CD4-positive, alpha-beta T cell treated with Interleukin-10 for 1 hour (primary cell): ENCODE data around the gene JAZF1.

Experiments
- DNase-seq: peaks from one replicate; pipeline ENCODE4 v3.0.0-alpha.2; 2020

JAZF1 gene

GRCh38 chr7:28069807-28070206, 110.8 kb downstream of the JAZF1 start:
- no peak for DNase-seq

DNA sequence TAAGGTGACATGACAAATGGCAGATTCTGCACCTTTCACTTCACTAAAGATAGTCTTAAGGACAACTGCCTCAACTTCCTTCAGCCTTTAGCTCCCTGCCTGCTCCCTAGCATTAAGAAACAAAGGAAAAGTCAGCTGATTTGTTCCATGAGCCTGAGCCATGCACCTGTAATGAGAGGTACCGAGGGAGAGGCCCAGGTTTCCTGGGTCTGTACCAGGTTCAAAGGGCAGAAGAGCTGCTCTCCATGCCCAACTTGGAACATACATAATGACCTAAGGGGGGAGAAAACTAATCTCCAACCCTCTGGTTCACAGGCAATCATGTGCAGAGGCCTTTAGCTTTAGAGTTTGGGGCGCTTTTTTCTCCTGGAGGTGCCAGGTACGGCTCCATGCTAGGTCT, 111.2 kb downstream of the JAZF1 start:
- DNase-seq = no peak

DNA sequence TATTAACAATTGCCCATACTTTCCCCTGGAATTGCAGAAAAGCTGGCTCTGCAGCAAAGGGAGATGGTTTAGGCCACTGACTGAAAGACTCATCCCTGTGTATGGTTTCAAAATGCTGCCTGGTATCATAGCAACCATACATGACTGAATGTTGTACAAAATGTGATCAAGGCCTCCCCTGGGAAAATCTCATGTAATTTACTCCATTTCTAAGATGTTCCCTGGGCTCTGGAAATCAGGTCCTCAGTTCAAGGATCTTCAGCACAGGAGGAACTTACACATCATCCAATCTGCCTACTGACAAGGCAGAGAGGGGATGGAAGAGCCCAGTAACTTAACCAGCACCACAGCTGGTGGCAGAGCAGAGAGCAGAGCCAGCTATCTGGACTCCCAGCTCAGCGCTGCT, 111.8 kb downstream of the JAZF1 start:
- no peak for DNase-seq

- DNase-seq = no peak
Measured at GRCh38 chr7:28067171-28067570, 113.4 kb downstream of the JAZF1 start.

GRCh38 chr7:28065721-28066285, 114.8 kb downstream of the JAZF1 start:
- DNase-seq = no peak

GRCh38 chr7:28065308-28065707, 115.3 kb downstream of the JAZF1 start:
- DNase-seq = no peak

DNA sequence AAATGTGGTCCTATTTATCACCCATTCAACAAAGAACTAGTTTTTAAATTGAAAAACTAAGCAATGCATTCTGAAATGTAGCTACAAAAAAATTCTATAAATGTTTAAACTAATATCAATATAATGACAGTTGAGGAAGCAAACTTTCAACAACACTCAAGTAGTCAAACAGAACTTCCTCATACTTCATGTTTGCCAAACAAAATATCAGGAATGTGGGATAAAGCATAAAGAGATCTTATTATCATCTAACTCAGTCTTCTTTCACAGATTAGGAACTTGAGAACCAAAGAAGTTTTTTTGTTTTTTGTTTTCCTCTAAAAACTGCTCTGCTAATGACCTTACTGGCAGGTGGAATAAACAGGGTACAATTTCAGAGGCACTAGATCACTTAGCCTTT, 116.2 kb downstream of the JAZF1 start:
- no peak for DNase-seq

GRCh38 chr7:28062197-28062991, 118.2 kb downstream of the JAZF1 start:
- DNase-seq = peak; percentile 26

GRCh38 chr7:28061824-28062196, 118.8 kb downstream of the JAZF1 start:
- DNase-seq = no peak

DNA sequence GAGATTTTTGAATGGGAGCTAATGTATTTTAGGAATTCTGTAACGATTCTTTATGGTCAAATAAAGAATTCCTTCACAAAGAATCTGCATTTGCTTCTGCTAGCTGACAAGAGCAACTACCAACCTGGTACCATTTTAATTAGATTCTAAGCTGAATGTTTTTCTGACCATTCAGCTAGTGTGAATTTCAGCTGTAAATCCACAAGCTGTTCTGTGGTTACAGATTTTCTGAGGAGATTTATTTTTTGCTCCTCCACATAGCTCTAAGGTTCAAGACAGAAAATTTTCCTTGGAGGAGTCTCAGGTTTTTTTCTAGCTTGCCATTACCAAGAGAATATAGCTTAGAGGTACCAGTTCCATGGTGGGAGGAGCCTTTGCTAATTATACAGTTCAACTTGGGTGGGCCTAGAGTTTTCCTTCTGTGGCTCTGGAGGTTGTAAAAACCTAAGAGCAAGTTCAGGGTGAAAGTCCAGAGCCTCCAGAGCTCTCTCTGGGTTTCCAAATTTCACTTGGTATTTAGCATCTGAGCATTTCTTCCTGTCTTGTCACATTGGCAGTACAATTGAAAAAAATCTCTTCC, 120.1 kb downstream of the JAZF1 start:
- no peak for DNase-seq

DNA sequence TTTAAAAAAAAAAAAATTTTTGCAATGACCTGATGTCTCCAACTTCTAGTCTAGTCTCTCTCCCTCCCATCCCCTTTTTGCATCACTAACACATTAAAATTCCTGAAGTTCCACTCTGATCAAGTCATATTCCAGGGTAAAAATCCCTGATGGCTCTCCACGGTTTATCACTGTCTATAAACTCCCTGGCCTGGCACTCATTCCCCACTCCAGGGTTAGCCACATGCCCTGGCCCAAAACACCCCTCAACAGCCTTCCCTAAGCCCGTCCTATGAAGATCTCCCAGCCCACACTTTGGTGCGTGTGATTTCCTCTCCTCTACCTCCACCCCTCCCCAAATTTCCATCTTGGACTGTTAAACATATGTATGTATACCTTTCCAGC, 125.4 kb downstream of the JAZF1 start:
- DNase-seq = no peak

DNA sequence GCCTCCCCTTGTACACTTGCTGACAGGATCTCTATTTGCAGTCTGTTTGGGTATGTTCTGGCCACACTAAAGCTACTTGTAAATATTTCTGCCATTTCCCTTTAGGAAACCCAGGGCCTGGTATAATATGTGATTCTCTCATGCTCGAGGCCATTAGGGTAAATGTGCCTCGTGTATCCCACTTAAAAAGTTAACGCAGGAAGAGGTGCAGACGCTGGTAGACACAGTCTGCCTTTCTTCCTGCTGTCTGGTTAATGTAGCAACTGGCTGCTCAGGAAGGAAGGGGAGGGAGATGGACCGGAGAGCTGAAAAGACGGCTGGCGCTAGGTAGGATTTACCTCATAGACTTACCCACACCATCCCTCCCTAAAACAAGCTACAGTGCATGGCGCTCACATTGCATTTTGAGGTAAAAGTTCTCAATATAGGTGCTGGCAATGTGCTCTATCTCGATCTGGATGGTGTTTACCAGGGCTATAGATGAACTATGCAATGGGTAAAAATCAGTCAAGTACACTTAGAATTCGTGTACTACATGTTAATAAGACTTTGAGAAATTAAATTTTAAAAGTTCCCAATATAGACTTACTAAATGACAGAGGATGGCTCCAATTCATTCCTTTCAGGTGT, 125.9 kb downstream of the JAZF1 start:
- no peak for DNase-seq

- DNase-seq = no peak
Measured at GRCh38 chr7:28052933-28053332, 127.7 kb downstream of the JAZF1 start.

DNA sequence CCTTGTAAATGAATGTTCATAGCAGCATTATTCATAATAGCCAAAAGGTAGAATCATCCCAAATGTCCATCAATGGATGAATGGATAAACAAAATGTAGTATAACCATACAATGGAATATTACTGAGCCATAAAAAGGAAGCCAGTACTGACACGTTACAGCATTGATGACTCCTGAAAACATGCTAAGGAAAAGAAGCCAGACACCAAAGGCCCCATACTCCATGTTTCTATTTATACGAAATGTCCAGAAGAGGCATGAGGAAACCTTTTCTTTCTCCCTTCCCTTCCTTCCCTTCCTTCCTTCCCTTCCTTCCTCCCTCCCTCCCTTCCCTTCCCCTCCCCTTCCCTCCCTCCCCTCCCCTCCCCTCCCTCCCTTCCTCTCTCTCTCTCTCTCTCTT, 131.9 kb downstream of the JAZF1 start:
- no peak for DNase-seq

GRCh38 chr7:28046035-28046434, 134.6 kb downstream of the JAZF1 start:
- DNase-seq = no peak

DNA sequence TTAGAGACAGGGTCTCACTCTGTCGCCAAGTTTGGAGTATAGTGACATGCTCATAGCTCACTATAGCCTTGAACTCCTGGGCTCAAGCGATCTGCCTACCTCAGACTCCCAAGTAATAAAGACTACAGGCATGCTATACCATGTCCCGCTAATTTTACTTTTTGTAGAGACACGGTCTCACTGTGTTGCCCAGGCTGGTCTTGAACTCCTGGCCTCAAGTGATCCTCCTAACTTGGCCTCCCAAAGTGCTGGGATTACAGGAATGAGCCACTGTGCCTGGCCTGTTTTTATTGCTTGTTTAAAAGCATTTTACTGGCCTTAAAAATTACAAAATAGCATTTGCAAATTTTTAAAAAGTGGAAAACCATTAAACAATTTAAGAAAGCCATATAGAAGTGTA, 135.0 kb downstream of the JAZF1 start:
- no peak for DNase-seq

DNA sequence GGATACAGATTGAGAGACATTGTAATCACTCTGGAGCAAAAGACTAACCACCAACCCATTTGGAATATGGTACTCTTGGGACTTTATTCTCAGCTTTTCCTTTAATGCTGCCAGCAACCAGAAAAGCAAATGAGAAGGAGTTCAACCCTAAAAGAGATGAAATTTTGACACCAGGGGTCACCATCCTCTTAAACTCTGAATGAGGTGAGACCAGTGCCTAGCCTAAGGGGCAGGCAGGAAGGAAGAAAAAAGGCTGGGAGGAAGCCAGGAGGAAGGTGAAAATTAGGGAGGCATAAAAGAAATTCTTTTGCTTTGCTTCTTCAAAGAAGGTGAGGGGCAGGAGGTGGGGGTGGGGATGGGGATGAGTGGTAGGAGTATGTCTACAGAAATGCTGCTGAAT, 135.8 kb downstream of the JAZF1 start:
- no peak for DNase-seq

- no peak for DNase-seq
Measured at GRCh38 chr7:28042721-28043120, 137.9 kb downstream of the JAZF1 start.

DNA sequence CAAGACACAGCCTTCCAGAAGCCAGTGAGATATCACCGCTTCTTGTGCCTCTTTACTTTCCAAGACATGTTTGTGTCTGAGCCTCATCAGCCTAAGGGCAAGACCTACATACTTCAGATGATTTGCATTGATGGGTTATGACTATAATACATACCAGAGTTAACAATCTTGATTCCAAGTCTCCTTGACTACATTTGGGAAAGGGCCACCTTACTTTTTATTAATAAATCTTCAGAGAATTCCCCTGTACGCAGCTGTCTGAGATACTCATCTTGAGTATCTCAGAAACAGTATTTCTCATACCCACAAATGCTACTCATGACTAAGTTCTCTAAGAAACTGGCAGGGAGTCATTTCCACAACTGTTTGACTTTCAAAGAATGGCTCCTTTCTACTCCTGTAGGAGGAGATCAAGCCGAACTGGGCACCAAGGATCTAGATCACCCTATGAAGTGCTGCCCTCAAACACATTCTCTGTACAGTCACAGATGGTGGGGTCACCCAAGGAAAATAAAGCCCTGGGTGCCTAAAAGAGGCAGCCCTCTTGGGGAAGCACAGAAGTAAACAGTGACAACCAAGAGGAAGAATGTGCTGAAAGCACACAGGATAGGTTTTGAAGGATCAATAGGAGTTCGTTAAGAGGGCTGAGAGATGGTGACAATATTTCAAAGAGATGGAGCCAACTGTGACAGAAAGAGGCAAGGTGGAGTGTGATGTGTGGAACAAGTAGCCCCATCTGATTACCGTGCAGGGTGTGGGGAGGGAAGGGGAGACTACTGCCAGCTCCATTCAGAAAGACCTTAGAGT, 138.9 kb downstream of the JAZF1 start:
- DNase-seq = no peak

- DNase-seq = no peak
Measured at GRCh38 chr7:28038175-28038797, 142.3 kb downstream of the JAZF1 start.

- DNase-seq = no peak
Measured at GRCh38 chr7:28037220-28038010, 143.2 kb downstream of the JAZF1 start.

DNA sequence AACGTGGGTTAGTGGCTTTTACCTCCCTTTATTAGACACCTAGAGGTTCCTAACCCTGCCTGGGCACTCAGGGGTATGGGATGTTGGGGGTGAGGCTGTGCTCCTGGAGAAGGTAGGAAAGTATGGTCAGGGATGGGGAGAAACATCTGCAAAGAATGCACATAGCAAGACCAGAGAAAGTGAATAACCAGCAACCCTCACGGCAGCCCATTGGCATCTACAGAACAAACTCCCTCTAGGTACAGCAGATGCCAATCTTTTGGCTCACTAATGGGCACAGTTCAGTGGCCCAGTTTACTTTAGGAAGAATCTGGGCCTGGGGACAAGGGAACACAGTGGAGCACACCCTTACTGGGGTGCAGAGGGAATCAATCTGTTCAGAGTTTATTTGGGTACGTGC, 143.9 kb downstream of the JAZF1 start:
- no peak for DNase-seq
